Measurements from ENCODE around the gene SCGB1C1.
"Not testable (repeated sequence)": the region's sequence is repeated elsewhere in the genome, so short reads cannot be mapped to it uniquely, and the experiment has no call there.

SCGB1C1 gene

DNA sequence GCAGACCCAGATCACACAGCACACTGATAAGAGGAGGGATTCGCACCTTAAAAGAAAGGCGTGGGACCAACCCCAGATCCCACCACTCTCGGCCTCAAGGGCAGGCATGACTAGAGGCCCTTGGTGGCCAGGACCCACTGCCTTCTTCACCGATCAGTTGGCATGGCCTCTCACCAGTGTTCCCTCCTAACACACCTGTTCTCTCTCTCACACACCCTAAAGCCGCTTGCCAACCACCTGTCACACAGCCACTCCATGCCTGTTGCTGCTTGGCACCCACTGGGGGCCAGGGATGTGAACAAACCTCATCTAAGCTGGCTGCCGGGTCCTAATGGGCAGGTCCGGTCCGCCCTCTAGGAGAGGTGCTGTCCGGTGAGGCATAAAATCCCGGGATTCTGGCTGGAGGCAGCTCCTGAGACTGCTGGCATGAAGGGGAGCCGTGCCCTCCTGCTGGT, at the start of gene SCGB1C1:
SCGB1C1 (plus strand) TSS at position 405 of the 455 bp plus-strand sequence; CDS start at position 427, 22 bp downstream.
- POLR2A ChIA-PET; H3K4me3 ChIP-seq (ENCODE audit: low read depth, low read length); CTCF ChIA-PET; DNase-seq (ENCODE audit: low read depth, low spot score): not testable (repeated sequence)

DNA sequence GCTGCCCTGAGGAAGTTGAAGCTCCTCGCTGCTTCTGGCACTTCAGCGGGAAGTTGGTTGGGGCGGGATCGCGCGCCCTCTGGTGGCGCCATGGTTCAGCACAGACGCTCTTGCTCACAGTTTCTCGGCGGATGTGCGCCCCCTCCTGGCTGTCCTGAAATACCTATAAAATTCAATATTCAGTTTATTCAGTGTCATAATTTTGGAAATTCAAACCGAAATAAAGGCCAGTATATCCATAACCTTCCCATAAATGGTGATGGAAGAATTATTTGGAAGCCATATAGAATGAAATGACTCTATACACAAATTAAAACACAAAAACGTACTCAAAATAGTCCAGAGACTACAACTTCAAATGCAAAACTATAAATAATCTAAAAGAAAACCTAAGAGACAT, 12.6 kb upstream of the SCGB1C1 start:
- H3K4me3 ChIP-seq (ENCODE audit: low read depth, low read length); DNase-seq (ENCODE audit: low read depth, low spot score); CTCF ChIA-PET; POLR2A ChIA-PET: not testable (repeated sequence)

DNA sequence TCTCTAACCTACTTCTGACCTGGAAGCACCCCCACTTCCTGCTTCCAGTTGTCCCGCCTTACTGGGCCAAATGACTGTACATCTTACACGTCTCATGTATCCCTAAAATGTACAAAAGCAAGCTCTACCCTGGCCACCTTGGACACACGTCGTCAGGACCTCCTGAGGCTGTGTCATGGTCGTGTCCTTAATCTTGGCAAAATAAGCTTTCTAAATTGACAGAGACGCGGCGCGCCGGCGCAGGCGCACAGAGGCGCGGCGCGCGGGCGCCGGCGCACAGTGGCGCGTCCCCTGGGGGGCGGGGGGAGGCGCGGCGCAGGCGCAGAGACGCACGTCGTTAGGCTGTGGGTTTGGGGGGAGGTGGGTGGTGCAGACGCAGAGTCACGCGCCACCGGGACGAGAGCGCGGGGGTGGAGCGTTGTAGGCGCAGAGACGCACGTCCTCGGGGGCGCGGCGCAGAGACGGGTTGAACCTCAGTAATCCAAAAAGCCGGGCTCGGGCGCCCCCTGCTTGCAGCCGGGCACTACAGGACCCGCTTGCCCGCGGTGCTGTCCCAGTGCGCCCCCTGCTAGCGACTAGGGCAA, 3.6 kb upstream of the SCGB1C1 start:
- CTCF ChIA-PET; H3K4me3 ChIP-seq (ENCODE audit: low read depth, low read length); DNase-seq (ENCODE audit: low read depth, low spot score); POLR2A ChIA-PET: not testable (repeated sequence)

DNA sequence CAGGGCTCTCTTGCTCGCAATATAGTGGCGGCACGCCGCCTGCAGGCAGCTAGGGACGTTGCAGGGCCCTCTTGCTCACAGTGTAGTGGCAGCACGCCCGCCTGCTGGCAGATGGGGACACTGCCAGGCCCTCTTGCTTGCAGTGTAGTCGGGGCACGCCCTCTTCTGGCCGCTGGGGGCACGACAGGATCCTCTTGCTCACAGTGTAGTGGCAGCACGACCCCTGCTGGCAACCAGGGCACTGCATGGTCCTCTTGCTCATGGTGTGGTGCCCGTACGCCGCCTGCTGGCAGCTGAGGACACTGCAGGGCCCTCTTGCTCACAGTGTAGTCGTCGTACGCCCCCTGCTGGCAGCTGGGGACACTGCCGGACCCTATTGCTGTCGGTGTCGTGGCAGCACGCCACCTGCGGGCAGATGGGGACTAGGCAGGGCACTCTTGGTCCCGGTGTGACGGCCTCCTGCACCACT, 3.0 kb upstream of the SCGB1C1 start:
- DNase-seq (ENCODE audit: low read depth, low spot score); POLR2A ChIA-PET; CTCF ChIA-PET; H3K4me3 ChIP-seq (ENCODE audit: low read depth, low read length): not testable (repeated sequence)

DNA sequence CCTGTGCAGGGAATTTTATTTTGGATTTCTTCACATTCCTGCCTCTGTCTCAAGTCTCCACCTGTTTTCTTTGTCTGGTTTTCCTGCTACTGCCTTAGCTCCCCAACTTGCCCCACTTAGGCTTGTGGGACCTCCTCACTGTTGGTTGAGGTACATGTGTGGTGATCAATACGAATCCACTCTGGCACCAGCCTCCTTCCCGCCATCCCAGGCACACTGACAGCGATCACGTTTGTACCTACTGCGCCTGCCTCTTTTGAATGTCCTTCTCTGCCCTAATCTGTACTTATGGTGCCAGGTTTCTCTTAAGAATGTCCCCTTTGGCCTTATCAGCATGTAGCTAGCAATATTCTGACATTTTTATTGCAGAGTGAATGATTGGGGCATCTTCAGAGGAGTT, 2.3 kb upstream of the SCGB1C1 start:
- CTCF ChIA-PET = not testable (repeated sequence)

DNA sequence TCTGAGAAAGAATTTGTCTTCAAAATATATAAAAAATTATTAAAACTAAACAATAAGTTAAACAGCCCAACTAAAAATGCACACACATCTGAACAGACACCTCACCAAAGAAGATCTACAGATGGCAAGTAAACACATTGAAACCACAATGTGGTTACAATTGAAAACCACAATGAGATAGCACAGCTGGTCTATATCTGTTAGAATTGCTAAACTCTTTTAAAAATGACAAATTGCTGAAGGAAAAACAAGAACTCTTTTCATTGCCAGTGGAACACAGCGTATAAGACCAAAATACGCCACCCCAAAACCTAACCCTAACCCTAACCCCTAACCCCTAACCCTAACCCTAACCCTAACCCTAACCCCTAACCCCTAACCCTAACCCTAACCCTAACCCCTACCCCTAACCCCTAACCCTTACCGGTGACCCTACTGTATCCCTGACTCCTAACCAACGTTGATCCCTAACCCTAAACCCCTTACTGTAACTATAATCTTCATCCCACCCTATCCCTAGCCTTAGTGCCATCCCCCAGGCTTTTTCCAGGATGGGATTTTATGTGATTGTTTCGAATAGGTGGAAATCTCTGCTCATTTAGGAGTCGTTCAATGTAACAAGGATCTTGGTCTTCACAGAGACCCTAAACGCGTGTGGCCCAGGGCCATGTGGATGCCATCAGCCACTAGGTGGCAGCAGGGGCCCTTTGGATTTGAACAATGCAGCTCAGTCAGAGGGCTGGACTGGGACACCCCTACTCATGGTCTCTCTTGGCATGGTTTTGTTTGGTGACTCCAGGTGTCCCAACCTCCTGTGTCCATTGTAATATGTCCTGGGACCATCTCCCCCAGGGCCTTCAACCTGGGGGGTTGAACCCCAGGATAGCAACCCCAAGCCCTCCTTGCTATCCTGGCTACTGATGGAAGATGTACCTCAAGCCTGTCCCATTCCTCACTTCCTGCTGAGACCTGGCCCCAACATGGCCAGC, 1.1 kb upstream of the SCGB1C1 start:
- DNase-seq (ENCODE audit: low read depth, low spot score); CTCF ChIA-PET; POLR2A ChIA-PET; H3K4me3 ChIP-seq (ENCODE audit: low read depth, low read length): not testable (repeated sequence)

More for the DNA sequence above, 2.3 kb upstream of the SCGB1C1 start:
- H3K4me3 ChIP-seq (ENCODE audit: low read depth, low read length); POLR2A ChIA-PET; DNase-seq (ENCODE audit: low read depth, low spot score): not testable (repeated sequence)

DNA sequence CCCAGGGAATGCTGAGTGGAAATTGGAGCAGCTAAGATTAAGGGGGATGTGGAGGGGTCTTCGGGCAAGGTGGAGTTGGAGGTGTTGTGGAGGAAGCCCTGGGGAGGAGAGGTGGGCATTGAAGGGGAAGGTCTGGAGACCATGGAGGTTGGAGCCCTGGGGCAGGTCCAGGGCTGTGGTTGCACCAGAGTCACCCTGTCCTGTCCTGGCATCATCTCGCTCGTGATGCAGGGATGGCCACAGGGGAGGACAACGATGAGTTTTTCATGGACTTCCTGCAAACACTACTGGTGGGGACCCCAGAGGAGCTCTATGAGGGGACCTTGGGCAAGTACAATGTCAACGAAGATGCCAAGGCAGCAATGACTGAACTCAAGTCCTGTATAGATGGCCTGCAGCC, 603 bp downstream of the SCGB1C1 start:
- POLR2A ChIA-PET, CTCF ChIA-PET: not testable (repeated sequence)

DNA sequence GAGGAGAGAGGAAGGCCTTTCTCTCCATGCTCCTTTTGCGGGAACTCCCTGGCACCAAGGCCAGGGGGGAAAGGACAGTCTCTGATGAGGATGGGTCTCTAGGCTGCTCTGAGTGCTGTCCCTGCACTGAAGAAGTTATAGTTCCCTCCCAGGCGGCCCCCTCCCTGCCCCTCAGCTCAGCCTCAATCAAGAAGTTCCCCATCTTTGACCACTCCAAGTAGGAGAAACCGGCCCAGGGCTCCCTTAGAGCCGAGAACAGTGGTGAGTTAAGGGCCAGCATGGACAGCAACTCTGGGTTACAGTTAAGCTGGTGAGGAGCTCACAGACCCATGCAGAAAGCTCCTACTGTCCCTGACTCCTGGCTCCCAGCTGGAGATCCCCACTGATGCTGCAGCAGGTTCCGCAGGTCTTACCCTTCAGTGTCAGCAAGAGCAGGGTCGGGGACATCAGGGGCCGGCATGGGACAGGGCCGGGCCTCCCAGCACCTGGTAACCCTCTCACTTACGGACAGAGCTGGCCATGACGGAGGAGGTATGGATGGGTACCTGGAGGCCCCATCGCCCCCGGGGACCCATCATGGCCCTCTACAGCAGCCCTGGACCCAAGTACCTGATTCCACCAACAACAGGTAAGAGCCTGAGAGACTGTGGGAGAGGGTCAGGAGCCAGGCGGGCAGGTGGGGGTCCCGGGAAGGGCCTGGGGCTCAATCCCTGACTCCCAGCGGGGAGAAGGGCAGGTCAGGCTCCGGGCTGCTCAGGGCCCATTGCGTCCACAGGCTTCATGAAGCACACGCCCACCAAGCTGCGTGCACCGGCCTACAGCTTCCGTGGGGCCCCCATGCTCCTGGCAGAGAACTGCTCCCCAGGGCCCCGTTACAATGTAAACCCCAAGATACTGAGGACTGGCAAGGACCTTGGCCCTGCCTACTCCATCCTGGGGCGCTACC, 4.2 kb downstream of the SCGB1C1 start:
- no peak overlapping the region for H3K4me3 ChIP-seq (ENCODE audit: low read depth, low read length)
- ChIA-PET CTCF (interaction anchor here (1.0 to 1.2 kb wide), 3 partner anchors 165 to 321 kb away, joined by 3 to 5 read pairs (median 4); no protein-coding TSS in a partner anchor), POLR2A (interaction anchor here (1.4 kb wide), 1 partner anchor 10 kb away, joined by 8 read pairs; the partner anchor contains the start of genes BET1L and RIC8A)
- DNase-seq (ENCODE audit: low read depth, low spot score) = no peak
- TF ChIP-seq, protein P1, sequence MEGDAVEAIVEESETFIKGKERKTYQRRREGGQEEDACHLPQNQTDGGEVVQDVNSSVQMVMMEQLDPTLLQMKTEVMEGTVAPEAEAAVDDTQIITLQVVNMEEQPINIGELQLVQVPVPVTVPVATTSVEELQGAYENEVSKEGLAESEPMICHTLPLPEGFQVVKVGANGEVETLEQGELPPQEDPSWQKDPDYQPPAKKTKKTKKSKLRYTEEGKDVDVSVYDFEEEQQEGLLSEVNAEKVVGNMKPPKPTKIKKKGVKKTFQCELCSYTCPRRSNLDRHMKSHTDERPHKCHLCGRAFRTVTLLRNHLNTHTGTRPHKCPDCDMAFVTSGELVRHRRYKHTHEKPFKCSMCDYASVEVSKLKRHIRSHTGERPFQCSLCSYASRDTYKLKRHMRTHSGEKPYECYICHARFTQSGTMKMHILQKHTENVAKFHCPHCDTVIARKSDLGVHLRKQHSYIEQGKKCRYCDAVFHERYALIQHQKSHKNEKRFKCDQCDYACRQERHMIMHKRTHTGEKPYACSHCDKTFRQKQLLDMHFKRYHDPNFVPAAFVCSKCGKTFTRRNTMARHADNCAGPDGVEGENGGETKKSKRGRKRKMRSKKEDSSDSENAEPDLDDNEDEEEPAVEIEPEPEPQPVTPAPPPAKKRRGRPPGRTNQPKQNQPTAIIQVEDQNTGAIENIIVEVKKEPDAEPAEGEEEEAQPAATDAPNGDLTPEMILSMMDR (IDR thresholded peaks at IDR 0.05; ENCODE audit: insufficient read depth, low read length, missing control alignments) = no peak

More for the DNA sequence above, 603 bp downstream of the SCGB1C1 start:
- not testable (repeated sequence) for H3K4me3 ChIP-seq (ENCODE audit: low read depth, low read length); DNase-seq (ENCODE audit: low read depth, low spot score)

DNA sequence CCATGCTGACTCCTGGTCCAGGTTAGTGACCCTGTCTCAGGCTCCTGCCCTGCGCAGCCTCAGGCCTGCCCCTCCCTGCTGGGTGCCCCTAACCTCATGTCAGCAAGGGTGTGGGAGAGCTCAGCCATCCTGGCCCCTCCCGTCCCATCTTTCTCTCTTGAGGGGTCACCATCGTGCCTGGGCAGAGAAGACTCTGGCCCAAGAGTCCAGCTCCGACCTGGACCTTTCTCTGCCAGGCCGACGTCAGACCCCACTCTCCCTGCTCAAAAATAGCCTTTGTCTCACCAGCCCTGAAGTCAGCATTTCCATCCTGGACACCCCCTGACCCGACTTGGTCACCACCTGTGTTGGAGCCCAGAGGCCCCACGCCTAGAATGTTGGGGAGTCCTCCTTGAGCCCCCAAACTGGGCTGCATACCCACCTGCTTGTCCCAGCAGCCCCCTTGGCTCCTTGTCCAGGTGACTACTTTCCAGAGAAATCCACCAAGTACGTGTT, 4.9 kb downstream of the SCGB1C1 start:
- DNase-seq (ENCODE audit: low read depth, low spot score) = no peak
- no peak overlapping the region for H3K4me3 ChIP-seq (ENCODE audit: low read depth, low read length)
- TF ChIP-seq, protein P1 (IDR thresholded peaks at IDR 0.05; ENCODE audit: insufficient read depth, low read length, missing control alignments) = no peak
- POLR2A ChIA-PET = interaction anchor here (1.4 kb wide), 1 partner anchor 9 kb away, joined by 8 read pairs; the partner anchor contains the start of genes BET1L and RIC8A
- CTCF ChIA-PET = interaction anchor here (1.0 to 1.2 kb wide), 3 partner anchors 165 to 320 kb away, joined by 3 to 5 read pairs (median 4); no protein-coding TSS in a partner anchor
